ENCODE results near the gene RHOT2.
A peak's percentile ranks its signal among the peaks of the same experiment; 100 is the strongest.

DNA sequence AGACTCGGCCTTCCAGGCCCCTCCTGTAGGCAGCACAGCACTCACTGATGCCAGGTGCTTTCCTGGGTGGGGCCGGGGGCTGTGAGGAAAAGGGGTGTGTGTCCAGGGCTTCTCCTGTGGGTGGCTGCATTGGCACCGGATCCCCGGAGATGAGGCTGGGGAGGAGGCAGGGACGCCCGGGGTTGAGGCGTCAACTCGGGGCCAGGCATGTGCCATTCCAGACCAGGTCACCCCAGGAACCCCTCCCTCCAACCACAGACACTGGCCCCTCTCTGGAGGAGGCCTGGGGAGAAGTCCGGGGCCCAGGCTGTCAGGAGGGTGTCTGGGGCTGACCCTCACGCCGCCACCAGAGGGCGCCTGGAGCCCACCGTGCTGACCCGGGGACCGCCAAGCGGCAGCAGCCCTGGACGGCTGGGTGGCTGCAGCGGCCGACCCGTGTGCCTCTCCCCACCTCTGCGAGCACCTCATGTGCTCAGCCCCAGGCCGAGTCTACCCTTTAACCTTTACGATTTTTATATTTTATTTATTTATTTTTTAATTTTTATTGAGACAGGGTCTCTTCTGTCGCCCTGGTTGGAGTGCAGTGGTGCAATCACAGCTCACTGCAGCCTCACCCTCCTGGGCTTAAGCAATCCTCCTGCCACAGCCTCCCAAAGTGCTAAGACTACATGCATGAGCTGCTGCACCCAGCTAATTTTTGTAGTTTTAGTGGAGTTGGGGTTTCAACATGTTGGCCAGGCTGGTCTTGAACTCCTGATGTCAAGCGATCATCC is 43.8 kb downstream of the RHOT2 start:
- TF ChIP-seq POLR2AphosphoS5 (IDR thresholded peaks at IDR 0.05) (no peak), POLR2A (IDR thresholded peaks at IDR 0.05) (no peak)
- TF ChIP-seq, protein P1, sequence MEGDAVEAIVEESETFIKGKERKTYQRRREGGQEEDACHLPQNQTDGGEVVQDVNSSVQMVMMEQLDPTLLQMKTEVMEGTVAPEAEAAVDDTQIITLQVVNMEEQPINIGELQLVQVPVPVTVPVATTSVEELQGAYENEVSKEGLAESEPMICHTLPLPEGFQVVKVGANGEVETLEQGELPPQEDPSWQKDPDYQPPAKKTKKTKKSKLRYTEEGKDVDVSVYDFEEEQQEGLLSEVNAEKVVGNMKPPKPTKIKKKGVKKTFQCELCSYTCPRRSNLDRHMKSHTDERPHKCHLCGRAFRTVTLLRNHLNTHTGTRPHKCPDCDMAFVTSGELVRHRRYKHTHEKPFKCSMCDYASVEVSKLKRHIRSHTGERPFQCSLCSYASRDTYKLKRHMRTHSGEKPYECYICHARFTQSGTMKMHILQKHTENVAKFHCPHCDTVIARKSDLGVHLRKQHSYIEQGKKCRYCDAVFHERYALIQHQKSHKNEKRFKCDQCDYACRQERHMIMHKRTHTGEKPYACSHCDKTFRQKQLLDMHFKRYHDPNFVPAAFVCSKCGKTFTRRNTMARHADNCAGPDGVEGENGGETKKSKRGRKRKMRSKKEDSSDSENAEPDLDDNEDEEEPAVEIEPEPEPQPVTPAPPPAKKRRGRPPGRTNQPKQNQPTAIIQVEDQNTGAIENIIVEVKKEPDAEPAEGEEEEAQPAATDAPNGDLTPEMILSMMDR (IDR thresholded peaks at IDR 0.05) = peak; percentile 81 to 93 (median 90)
